ENCODE results near the gene HEXD.
"Not testable (repeated sequence)": the region's sequence is repeated elsewhere in the genome, so short reads cannot be mapped to it uniquely, and the experiment has no call there.

Gene HEXD

GRCh38 chr17:82418001-82418986 is at the start of gene HEXD, which contains the start of gene OGFOD3:
Gene HEXD (plus strand): TSS chr17:82418347. CDS start chr17:82419800, 1,453 bp downstream.
Gene OGFOD3 (minus strand): TSS chr17:82418586. CDS start chr17:82418485, 101 bp downstream.
- no peak for FAIRE-seq

- no peak for FAIRE-seq
These were observed 48.9 kb upstream of the HEXD start for GRCh38 chr17:82369211-82369610.

GRCh38 chr17:82370471-82371332 is 47.4 kb upstream of the HEXD start:
- no peak for FAIRE-seq

- FAIRE-seq = no peak
These were observed 46.6 kb upstream of the HEXD start, which contains the start of gene UTS2R for GRCh38 chr17:82371333-82372248. Gene UTS2R (plus strand): TSS chr17:82371765. CDS start chr17:82374325, 2,560 bp downstream.

GRCh38 chr17:82372249-82373071 is 45.7 kb upstream of the HEXD start:
- no peak for FAIRE-seq

- FAIRE-seq = not testable (repeated sequence)
These were observed 45.1 kb upstream of the HEXD start for GRCh38 chr17:82373072-82373452.

GRCh38 chr17:82373731-82374625 is 44.2 kb upstream of the HEXD start:
- FAIRE-seq = no peak

- no peak for FAIRE-seq
These were observed 43.4 kb upstream of the HEXD start for GRCh38 chr17:82374626-82375331.

- no peak for FAIRE-seq
These were observed 42.6 kb upstream of the HEXD start for GRCh38 chr17:82375359-82376041.

- no peak for FAIRE-seq
These were observed 42.0 kb upstream of the HEXD start for GRCh38 chr17:82376042-82376730.

- not testable (repeated sequence) for FAIRE-seq
These were observed 40.9 kb upstream of the HEXD start for GRCh38 chr17:82377294-82377693.

- no peak for FAIRE-seq
These were observed 40.0 kb upstream of the HEXD start for GRCh38 chr17:82377924-82378740.

GRCh38 chr17:82378741-82379021 is 39.5 kb upstream of the HEXD start:
- FAIRE-seq = no peak

- no peak for FAIRE-seq
These were observed 37.1 kb upstream of the HEXD start for GRCh38 chr17:82380860-82381702.

GRCh38 chr17:82381703-82382009 is 36.5 kb upstream of the HEXD start:
- not testable (repeated sequence) for FAIRE-seq

GRCh38 chr17:82382220-82382932 is 35.8 kb upstream of the HEXD start:
- FAIRE-seq = not testable (repeated sequence)

Data from islet of Langerhans (tissue), 1 donor.